Endothelial cell of umbilical vein (primary cell): Measurements from ENCODE around the gene CELA2B. TPM values are rescaled to one million over a fixed set of nuclear protein-coding genes. Genes with fewer than 3 reads are reported as not detected.
"Not testable (repeated sequence)": the region's sequence is repeated elsewhere in the genome, so short reads cannot be mapped to it uniquely, and the experiment has no call there.

Source experiments
- BruUV-seq: library from RNA; stranded (reverse); fragments of 400-500 nt; replicated peaks from 2 replicates; lab custom pipeline; 2021; lab: Mats Ljungman, UMichigan
- CTCF ChIA-PET: fragments of 300-600, 350-600 bp; sonication (Branson Sonifier 250); formaldehyde crosslinking; loops from one replicate; lab custom pipeline; 2021; ENCODE audit warnings: antibody characterized with exemption, inconsistent platforms; lab: Charles Lee
- POLR2A ChIA-PET: fragments of 300-600, 350-600 bp; sonication (Branson Sonifier 250); formaldehyde crosslinking; loops from one replicate; lab custom pipeline; 2021; ENCODE audit warnings: antibody characterized with exemption, inconsistent platforms; lab: Charles Lee
- DNase-seq: peaks from one replicate; pipeline ENCODE4 v3.0.0-alpha.2; 2011; ENCODE audit warnings: low read depth, low spot score
- FAIRE-seq: peaks from 2 replicates; lab custom pipeline; 2011; peaks lifted over from hg19 to GRCh38; lab: Jason Lieb, UNC
- H2AFZ ChIP-seq: 2 replicates; pipeline ENCODE4 v1.6.0; 2012; ENCODE audit warnings: low read depth, low read length, control low read depth, inconsistent platforms
- H3K27ac ChIP-seq: 2 replicates; pipeline ENCODE4 v1.5.1; 2011; ENCODE audit warnings: low read depth, mild to moderate bottlenecking, control low read depth, low read length, moderate library complexity; ENCODE audit not compliant: insufficient read depth
- H3K27me3 ChIP-seq, 2 experiments: 2 replicates each; pipeline versions ENCODE4 v1.6.0 to v1.6.1; 2011; ENCODE audit warnings: low read length in 2 of 2, mixed read lengths in 1 of 2; ENCODE audit not compliant: control insufficient read depth in 2 of 2, insufficient read depth in 2 of 2
- H3K36me3 ChIP-seq, 2 experiments: 2 replicates in 1 of 2; 3 replicates in 1 of 2; pipeline ENCODE4 v1.5.1; 2011; ENCODE audit warnings: low read length in 2 of 2, mild to moderate bottlenecking in 1 of 2, moderate library complexity in 1 of 2; ENCODE audit not compliant: control insufficient read depth in 2 of 2, insufficient read depth in 2 of 2; ENCODE audit errors: extremely low read depth in 1 of 2
- H3K4me1 ChIP-seq: 3 replicates; pipeline ENCODE4 v1.5.1; 2011; ENCODE audit warnings: mild to moderate bottlenecking, low read length; ENCODE audit not compliant: control insufficient read depth, insufficient read depth; ENCODE audit errors: extremely low read depth
- H3K4me2 ChIP-seq: 2 replicates; pipeline ENCODE4 v1.6.1; 2011; ENCODE audit warnings: low read length, control low read depth, mixed read lengths; ENCODE audit not compliant: insufficient read depth
- H3K4me3 ChIP-seq, 3 experiments: fragments of 200-600 bp in 1 of 3; sonication (generic), shearing (Covaris generic) in 1 of 3; replicated peaks in 1 of 3; 2 replicates each; pipeline ENCODE4 v1.5.1; 2011 to 2016; ENCODE audit warnings: control low read depth in 3 of 3, low read length in 3 of 3, mild to moderate bottlenecking in 2 of 3, inconsistent platforms in 1 of 3, low read depth in 1 of 3, moderate library complexity in 1 of 3; ENCODE audit not compliant: insufficient read depth in 1 of 3
- H3K79me2 ChIP-seq: 2 replicates; pipeline ENCODE4 v1.6.0; 2012; ENCODE audit warnings: low read length, inconsistent platforms; ENCODE audit not compliant: control insufficient read depth, insufficient read depth
- H3K9ac ChIP-seq: replicated peaks from 2 replicates; pipeline ENCODE3; 2011; ENCODE audit warnings: low read length, control low read depth; ENCODE audit not compliant: insufficient read depth; ENCODE audit errors: extremely low read depth
- H3K9me1 ChIP-seq: replicated peaks from 3 replicates; pipeline ENCODE4 v1.6.0; 2011; ENCODE audit warnings: mild to moderate bottlenecking, low read length; ENCODE audit not compliant: control insufficient read depth, insufficient read depth; ENCODE audit errors: extremely low read depth
- H3K9me3 ChIP-seq: replicated peaks from 2 replicates; pipeline ENCODE4 v1.5.1; 2012; ENCODE audit warnings: low read length, inconsistent platforms; ENCODE audit not compliant: control insufficient read depth, insufficient read depth
- H4K20me1 ChIP-seq: replicated peaks from 2 replicates; pipeline ENCODE3; 2011; ENCODE audit warnings: mild to moderate bottlenecking, low read length; ENCODE audit not compliant: control insufficient read depth, insufficient read depth; ENCODE audit errors: extremely low read depth
- POLR2A ChIP-seq: IDR thresholded peaks from 2 replicates; pipeline ENCODE4 v1.6.1; 2012; ENCODE audit warnings: low read depth, mild to moderate bottlenecking, control low read depth, low read length
- POLR2AphosphoS5 ChIP-seq: IDR thresholded peaks from 2 replicates; pipeline ENCODE4 v1.6.1; 2012; ENCODE audit warnings: low read depth, mild to moderate bottlenecking, control low read depth, low read length, moderate library complexity; ENCODE audit not compliant: insufficient read depth
- dilution Hi-C: fragments of 300-500 bp; cut with MboI; formaldehyde crosslinking; loops from one replicate; pipeline ENCODE4 v1.15.0; 2019; ENCODE audit warnings: low sequenced_read_pairs; ENCODE audit not compliant: extremely low pct_ligation_motif_present
- intact Hi-C: fragments of 100-400 bp; cut with micrococcal nuclease; formaldehyde crosslinking; loops from one replicate; pipeline ENCODE4 v1.10.0; 2022
- polyA plus RNA-seq, 4 experiments: library from polyadenylated mRNA; depleted of rRNA in 3 of 4; stranded (reverse) in 3 of 4; unstranded in 1 of 4; fragments of >200 nt; gene quantifications; 2 replicates each; pipeline versions ENCODE4 v1.2.1 to v1.2.3, GENCODE V29; 2011 to 2012; ENCODE audit warnings: missing spikeins in 1 of 4
- total RNA-seq: library from RNA; stranded (reverse); gene quantifications from 2 replicates; pipeline ENCODE4 v1.2.3, GENCODE V29; 2021

CELA2B gene
- total and polyA plus RNA-seq, 2 donors (not counting 3 experiments of a cell fraction or from before 2014, with no cell fraction given): not detected

- H3K27me3 ChIP-seq: no peaks in the 10 kb centered on the region
- dilution Hi-C loops: no loop called here
- no peaks in the 10 kb centered on the region for H3K36me3 ChIP-seq
- ChIA-PET CTCF (no interaction called here), POLR2A (no interaction called here)
- H3K79me2 ChIP-seq: no peaks in the 10 kb centered on the region
- no peak overlapping the region for H2AFZ ChIP-seq
- no peak for TF ChIP-seq POLR2AphosphoS5
- no peak for TF ChIP-seq POLR2A
- intact Hi-C loops: no loop called here
- FAIRE-seq (no peak), DNase-seq (no peak)
- no peak overlapping the region for H3K4me3 ChIP-seq
- H3K9ac ChIP-seq: no peak overlapping the region
- H3K4me1 ChIP-seq: no peaks in the 10 kb centered on the region
- no peak overlapping the region for H3K27ac ChIP-seq
- H3K9me1 ChIP-seq: no peaks in the 10 kb centered on the region
- no peak overlapping the region for H3K4me2 ChIP-seq
- H3K9me3 ChIP-seq: no peaks in the 10 kb centered on the region
- H4K20me1 ChIP-seq: no peaks in the 10 kb centered on the region
- BruUV-seq: no TSS peak
Measured at GRCh38 chr1:15485636-15486035, 9.7 kb downstream of the CELA2B start.

DNA sequence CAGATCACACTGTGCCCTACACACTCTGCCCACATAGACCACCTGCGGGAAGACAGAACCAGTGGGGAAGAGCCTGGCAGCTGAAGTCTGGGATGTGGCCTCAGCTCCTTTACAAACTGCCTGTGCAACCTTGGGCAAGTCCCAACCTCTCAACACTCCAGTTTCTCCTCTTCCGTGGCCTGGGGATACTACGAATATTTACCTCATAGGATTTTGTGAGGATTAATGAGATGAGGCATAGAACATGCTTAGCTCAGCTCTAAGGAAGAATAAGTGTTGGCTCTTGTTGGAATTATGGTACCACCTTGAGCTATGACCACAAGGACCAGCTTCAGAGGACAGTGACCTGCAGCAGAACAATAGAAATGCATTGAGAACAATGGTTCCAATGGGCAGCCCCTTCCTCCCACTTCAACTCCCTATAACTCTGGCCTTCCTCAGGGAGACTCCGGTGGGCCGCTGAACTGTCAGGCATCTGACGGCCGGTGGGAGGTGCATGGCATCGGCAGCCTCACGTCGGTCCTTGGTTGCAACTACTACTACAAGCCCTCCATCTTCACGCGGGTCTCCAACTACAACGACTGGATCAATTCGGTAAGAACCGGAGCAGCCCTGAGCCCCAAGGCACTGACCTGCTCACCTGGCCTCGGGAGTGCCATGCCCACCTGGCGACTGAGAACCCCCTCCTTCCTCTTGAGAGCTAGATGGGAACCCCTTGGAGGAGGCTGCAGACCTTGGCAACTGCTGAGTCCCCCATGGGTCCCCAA, 11.1 kb downstream of the CELA2B start:
- CTCF ChIA-PET, H3K9me1 ChIP-seq, dilution Hi-C loops, intact Hi-C loops, H3K4me3 ChIP-seq, POLR2A ChIA-PET, H3K27me3 ChIP-seq, H3K27ac ChIP-seq, H3K36me3 ChIP-seq, H3K4me2 ChIP-seq, FAIRE-seq, H4K20me1 ChIP-seq, H3K9me3 ChIP-seq, H3K79me2 ChIP-seq, H3K9ac ChIP-seq, BruUV-seq, H2AFZ ChIP-seq, DNase-seq, H3K4me1 ChIP-seq: not testable (repeated sequence)
